GM21786 (cell line): ENCODE data around the gene C22orf31.
"Not testable (repeated sequence)": the region's sequence is repeated elsewhere in the genome, so short reads cannot be mapped to it uniquely, and the experiment has no call there.

ENCODE experiments used
- ATAC-seq: cut with Tn5 transposase; IDR thresholded peaks from one replicate; pipeline ENCODE4 v1.9.1; 2021; ENCODE audit not compliant: unreplicated experiment

The C22orf31 gene

DNA sequence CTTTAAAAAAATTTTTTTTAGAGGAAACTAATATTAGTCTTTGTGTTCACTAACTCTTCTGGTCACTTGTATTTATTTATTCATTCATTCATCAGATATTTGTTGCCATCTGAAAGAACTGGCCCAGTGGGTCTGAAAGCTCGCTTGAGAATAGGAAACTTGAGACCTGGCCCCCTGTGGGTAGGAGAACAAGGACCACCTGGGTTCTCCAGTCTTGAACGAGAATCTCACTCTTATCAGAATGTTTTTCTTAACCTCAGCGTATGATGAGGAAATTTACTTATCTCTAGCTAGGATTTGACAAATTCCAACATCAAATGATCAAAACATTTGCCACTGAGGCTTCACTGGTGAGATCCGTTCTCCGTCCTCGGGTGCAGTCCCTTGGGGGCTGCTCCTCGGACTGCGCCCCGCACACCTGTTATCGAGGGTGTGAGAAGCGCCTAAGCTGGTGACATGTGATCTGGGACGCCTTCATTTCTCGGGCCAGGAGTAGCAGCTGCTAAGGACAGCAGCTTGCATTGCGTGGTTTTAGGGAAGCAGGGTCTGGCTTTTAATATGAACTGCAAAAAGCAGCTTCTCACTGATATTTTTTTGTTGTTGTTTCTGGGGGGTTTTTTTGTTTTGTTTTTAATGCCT is 6.3 kb downstream of the C22orf31 start:
- ATAC-seq: no peak

DNA sequence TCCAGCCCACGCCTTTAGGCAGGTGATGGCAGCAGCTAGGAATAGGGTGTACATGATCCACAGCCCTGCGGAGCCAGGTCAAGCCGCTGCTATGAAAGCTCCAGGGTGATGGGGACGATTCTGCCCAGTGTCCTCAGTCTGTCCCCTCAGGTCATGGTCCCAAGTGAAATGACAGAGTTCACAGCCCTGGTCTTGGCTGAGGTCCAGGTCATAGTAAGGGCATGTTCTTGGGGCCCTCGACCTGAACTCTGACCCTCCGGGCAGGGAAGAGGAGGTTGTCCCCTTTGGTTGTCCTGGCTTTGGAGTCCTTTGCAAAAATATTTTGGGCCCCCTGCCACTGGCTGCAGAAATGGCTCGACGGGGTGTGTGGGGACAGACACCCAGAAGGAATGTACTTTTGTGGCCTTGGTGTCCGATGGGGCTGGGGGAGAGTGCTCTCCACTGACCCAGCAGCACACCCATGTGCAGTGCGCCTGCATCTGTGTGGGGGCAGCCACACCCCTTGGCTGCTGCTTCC is 7.3 kb downstream of the C22orf31 start:
- no peak for ATAC-seq

DNA sequence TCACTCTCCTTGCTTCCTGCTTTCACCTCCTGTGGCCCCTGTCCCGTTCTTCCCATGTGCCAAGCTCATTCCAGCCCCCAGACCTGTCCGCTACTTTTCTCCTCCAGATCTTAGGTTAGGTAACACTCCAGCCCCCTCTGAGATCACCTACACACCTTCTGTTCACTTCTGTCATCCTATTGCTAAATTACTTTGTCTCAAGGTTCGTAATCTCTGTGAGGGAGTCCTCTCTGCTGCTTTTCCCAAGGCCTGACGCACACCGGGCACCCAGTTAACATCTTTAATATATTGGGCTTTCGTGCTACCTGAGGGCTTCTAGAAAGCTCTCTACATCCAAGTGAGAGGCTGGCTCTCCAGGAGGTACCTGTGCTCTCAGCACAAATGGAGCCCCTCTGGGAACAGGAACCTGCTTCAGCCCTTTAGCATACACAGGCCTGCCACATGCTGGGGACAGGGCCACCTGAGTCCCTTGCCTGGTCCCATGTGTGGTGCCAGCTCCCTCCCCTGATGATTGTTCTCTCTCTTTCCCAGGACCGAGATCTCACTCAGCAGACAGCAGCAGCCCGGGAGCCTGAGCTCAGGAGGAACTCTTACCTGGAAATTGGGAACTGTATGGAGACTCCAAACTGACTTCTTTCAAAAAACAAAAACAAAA is 8.5 kb downstream of the C22orf31 start:
- no peak for ATAC-seq

DNA sequence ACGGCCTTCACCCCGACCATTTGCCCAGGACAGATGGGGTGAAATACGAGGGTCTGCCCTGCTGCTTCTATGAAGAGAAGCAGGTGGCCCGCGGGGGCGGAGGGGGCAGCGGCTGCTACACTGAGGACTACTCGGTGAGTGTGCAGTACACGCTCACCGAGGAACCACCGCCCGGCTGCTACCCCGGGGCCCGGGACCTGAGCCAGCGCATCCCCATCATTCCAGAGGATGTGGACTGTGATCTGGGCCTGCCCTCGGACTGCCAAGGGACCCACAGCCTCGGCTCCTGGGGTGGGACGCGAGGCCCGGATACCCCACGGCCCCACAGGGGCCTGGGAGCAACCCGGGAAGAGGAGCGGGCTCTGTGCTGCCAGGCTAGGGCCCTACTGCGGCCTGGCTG is 11.2 kb downstream of the C22orf31 start:
- no peak for ATAC-seq

DNA sequence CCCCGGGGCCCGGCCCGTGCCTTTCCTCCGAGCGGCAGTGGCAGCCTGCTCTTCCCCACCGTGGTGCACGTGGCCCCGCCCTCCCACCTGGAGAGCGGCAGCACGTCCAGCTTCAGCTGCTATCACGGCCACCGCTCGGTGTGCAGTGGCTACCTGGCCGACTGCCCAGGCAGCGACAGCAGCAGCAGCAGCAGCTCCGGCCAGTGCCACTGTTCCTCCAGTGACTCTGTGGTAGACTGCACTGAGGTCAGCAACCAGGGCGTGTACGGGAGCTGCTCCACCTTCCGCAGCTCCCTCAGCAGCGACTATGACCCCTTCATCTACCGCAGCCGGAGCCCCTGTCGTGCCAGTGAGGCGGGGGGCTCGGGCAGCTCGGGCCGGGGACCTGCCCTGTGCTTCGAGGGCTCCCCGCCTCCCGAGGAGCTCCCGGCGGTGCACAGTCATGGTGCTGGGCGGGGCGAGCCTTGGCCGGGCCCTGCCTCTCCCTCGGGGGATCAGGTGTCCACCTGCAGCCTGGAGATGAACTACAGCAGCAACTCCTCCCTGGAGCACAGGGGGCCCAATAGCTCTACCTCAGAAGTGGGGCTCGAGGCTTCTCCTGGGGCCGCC is 11.9 kb downstream of the C22orf31 start:
- ATAC-seq: no peak

DNA sequence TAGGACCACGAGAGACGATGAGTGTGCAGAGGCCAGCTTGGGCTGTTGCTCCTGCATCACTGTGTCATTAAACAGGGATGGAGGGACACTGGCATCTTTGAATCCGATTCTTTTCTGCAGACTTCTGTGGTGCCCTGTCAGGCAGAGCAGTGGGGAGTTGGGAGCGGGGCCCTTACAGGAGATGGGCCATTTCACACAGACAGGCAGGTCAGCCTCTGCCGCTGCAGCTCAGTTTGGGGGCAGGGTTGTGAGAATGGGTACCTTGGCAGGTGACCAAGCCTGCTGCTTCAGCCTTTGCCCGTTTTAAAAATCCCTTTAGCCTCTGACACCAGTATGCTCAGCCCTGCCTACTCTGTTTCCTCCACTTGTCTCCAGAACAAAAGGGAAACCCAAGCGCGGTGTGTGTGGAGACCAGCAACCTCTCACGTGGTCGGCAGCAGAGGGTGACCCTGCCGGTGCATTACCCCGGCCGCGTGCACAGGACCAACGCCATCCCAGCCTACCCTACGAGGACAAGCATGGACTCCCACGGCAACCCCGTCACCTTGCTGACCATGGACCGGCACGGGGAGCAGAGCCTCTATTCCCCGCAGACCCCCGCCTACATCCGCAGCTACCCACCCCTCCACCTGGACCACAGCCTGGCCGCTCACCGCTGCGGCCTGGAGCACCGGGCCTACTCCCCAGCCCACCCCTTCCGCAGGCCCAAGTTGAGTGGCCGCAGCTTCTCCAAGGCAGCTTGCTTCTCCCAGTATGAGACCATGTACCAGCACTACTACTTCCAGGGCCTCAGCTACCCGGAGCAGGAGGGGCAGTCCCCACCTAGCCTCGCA is 12.6 kb downstream of the C22orf31 start:
- ATAC-seq: no peak

DNA sequence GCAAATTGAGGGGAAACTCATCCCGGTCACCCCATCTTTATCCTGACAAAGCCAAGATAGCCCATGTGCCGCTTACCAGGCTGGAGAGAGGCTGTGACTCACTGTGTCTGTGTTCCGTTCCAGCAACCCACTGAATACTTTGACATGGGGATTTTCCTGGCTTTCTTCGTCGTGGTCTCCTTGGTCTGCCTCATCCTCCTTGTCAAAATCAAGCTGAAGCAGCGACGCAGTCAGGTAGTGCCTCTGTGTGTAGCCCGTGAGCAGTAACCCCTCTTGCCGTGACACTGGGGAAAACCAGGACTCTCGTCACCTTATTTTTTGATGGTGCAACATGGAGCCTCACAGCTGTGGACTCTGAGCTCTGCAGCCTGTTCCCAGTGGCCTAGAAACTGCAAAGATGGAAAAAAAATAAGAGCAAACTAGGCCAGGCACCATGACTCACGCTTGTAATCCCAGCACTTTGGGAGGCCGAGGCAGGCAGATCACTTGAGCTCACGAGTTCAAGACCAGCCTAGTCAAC is 16.9 kb downstream of the C22orf31 start:
- ATAC-seq: no peak

DNA sequence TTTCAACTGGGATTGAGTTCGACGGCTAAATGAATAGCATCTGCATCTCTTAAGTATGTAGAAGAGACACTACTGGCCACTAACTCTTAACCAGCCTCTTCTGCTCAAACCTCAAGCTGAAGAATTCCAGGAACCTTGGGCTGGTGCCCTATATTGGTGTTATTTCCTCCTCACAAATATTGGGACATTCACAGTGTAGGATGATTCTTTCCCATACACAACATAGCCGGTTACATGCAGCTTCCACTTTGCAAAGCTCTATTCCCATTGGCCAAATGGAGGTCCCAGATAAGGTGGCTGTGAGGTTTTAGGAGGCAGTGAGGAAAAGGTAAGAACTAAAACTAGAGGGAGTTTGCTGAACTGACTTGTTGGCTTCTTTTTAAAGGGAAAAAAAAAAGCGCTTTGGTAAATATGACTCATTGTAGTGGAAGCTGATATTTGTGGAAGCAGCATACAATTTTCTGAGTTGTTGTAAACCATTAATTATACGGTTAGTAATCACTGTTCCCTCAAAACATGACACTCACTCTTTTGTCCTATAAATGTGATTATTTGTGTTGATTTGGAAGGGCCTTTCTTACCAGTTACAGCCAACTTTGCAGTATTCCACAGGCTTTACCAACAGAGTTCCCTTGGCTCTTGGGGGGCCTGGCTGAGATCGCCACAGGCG is 17.6 kb downstream of the C22orf31 start:
- no peak for ATAC-seq

DNA sequence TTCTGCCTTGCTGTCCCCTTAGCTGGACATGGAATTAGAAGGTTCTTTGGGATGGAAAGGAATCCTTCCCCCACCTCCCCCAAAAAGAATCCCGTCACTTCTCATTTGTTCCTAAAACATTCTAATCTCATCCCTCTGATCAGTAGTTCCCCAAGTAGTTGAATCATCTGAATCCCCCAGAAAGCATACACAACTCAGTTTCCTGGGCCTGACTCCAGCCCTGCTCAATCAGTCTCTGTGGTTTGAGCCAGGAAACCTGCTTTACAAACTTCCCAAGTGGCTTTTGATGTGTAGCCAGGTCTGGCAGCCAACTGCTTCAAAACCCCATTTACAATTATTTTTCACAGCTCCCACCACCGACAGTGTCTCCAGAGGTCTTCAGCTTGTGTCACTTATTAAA is 20.2 kb downstream of the C22orf31 start:
- ATAC-seq: no peak

DNA sequence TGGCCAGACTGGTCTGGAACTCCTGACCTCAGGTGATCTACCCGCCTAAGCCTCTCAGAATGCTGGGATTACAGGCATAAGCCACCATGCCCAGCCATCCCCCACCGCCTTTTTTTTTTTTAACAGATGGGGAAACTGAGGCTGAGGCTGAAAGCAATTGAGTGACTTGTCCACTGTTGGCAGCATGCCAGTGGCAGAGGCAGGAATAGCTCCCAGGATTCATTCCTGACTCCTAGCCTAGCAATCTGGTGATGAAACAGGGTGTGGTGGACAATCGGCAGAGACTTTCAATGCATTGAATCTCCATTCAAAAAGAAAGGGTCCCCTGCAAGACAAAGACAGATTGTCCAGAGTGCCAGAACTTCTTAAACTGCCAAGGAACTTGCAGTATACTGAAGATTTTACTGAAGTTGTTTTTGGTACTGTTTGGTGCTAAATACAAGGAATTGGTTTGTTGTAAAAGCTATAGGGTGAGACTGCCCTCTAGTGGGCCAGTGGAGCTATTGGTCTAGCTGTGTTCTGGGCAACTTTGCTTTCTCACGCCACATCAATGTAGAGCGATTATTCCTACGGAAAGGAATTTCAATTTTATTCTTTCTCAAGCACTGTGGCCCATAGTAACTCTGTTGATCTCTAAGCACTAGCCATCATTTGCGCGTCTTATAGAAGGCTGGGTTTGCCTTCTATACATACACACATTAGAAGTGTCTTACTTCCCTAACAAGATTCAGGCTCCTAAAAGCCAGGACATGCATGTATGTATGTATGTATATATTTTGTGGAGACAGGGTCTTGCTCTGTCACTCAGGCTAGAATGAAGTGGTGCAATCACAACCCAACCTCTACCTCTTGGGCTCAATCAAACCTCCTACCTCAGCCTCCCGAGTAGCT is 21.0 kb downstream of the C22orf31 start:
- no peak for ATAC-seq

DNA sequence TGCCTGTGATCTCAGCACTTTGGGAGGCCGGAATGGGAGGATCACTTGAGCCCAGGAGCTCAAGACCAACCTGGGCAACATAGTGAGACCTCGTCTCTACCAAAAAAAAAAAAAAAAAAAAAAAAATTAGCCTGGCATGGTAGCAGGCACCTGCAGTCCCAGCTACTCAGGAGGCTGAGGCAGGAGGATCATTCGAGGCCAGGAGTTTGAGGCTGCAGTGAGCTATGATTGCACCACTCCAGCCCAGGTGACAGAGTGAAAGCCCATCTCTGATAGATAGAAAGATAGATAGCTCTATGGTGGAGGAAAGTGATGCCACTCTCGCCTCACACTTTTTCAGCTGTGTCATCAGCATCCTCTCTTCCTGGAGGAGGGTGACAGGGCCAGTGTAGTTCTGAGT is 21.9 kb downstream of the C22orf31 start:
- ATAC-seq: not testable (repeated sequence)

DNA sequence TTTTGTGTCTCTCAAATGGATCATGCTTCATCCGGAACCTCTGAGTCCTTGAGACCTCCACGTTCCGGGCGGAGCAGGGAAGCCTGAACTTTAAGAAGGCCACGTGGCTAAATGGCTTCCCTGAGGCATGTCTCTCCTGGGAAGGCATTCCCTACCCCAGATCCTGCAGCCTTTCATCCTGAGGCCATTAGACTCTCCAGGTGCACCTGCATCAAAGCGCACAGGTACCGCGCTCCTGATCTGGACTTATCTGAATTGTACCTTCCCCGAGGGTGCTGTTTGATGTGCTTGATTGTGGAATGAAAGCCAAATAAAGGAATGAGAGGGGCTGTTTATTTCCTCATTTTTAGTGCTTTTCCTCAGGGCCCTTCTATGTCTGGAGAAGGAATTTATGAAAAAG is 22.5 kb downstream of the C22orf31 start:
- no peak for ATAC-seq

DNA sequence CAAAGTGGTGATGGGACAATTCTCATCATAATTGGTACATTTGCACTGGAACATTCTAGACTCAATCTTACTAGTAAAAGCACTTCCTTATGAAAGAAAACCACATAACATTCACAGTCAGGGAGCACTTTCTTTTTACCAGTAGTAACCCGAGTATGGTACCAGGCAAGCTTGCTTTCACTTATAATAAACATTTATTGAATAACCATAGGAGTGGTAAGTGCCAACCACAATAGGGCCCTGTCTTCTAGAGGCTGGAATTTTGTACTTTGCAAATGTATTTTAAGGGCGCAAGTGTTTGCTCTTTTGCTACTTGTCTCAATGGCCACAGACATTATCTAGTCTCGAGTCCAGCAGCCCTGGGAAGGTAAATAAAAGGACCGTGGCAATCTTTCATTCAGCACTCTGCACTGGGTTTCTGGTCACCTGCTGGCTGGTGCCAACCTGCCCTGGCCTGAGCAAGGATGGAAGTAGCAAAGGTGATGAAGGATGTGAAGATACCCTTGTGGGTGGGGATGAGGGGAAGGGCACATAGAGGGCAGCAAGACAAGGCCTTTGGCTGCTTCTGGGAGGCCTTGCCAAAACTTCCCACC is 24.2 kb downstream of the C22orf31 start:
- ATAC-seq: no peak

DNA sequence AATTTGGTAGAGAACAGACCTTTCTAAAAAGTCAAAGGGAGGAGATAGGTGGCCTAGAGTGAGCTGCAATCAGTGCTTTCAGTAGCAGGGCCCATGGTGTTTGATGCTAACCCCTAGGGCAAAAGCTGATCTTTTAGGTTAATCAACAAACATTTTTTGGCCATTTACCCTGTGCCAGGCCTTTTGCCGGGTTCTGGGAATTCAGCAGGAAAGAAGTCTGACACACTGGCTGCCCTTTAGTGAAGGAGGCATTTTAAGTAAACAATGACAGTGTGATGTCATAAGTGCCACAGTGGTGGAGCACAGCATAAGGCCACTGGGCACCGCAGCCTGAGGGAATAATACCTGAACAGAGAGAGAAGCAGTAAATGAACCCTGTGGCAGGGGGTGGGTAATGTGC is 29.0 kb downstream of the C22orf31 start:
- ATAC-seq: no peak

DNA sequence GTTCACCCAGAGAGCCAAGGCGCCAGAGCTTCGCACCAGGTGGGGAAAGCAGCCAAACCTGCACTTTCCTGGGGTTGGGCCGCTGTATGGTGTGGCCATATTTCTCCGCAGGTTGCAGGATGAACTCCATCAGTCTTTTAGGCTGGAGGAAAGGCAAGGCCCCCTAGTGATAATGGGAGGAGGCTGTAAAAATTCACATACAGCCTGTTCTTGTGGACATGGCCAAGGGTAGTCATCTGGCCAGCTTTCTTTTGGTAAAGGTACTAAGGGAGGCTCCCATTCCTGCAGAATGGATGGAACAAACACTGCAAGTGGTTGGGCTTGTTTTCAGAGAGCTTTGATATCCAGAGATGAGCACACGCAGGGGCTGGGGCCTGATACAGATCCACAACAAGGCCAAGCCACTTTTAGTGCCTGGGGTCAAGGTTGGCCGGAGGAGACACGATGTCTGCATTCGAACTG is 29.6 kb downstream of the C22orf31 start:
- no peak for ATAC-seq

DNA sequence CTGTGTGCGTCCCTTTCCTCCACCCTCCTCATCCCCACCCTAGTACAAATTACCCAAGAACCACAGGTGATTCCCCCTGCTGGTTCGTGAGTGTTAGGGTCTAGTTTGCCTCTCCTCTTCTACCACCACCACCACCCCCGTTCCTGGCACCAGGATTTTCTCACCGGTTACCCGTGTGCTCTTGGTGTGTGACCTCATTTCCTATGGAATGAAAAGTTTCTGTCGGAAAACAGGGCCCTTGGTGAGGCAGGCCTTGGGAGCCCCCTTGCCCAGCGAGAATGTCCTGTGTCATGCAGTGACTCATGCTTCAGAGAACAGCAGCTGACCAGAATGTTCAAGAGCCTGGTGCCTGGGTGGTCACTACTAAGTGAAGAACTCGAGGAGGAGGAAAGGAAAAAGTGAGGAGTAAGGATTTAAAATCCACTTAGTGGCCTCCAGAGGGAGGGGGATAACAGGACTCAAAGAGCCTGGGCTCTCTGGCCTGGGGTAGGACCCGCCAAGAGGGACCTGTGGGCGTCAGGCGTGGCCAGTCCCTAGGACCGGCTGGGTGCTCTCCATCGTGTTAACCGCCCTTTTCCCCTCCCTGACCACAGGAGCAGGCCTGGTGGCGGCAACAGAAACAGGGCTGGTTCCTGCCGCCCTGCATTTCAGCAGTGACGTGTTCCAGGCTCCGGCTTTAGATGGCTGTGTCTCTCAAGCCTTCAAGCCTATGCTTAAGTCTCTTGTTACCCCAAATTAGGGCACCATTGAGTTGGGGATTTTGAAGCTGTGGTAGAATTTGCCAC is 30.2 kb downstream of the C22orf31 start:
- no peak for ATAC-seq

DNA sequence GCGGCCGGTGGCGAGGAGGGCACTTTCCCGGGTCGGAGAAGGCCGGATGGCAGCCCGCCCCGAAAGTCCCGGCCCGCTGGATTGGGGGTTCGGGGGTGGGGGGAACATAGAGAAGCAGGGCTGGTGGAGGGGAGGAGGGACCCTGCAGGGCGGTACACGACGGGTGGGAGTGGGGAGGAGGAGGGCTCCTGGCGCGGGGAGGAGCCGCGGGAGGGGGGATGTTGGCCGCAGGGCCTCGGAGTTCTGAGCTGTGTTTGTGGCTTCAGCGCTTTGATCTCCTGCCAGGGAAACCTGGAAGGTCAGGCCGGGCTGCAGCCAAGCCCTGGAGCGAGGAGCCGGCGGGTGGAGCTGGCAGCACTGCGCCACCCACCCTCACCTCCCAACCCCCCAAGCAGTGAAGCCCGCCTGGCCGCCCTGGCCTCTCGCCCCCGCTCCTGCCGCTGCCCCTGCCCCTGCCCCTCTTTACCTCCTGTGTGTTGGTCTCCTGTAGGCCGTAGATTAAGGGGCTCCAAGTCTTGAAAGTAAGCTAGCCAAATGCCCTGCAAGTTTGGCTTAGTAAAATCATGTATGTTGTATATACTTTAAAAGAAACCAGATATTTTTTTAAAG is 30.9 kb downstream of the C22orf31 start:
- ATAC-seq: no peak

DNA sequence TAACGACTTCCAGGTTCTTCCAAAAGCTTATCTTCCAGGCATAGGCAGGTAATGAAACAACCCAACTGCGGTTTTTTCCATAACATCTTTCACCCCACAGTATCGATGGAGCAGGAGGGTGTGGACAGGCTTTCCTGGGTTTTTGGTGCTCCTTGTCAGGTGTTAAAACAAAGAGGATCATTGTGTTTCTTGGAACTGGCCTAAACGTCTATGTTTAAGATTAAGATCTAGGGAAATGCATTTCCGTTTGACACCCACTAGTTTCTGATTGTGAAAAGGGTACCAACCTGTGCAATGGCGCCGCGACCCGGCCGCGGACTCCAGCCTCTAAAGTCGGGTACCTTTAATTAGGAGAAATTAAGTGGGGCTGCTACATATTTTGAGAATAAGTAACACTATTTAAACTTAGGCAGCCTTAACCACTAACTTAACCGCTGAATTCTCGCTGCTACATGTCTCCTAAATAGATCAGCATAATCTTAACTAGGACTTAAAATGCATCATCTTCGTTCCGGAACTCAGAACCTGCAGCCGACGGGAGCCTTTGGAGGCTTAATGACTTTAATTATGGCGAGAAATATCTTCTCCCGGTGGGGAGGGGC is 31.5 kb downstream of the C22orf31 start:
- ATAC-seq: no peak
